HG03108 (cell line): ENCODE measurements around the gene MBOAT2.
"Not testable (repeated sequence)": the region's sequence is repeated elsewhere in the genome, so short reads cannot be mapped to it uniquely, and the experiment has no call there.

Experiments
- ATAC-seq: cut with Tn5 transposase; IDR thresholded peaks from one replicate; pipeline ENCODE4 v1.9.1; 2021; ENCODE audit warnings: moderate library complexity; ENCODE audit not compliant: unreplicated experiment

Gene MBOAT2

DNA sequence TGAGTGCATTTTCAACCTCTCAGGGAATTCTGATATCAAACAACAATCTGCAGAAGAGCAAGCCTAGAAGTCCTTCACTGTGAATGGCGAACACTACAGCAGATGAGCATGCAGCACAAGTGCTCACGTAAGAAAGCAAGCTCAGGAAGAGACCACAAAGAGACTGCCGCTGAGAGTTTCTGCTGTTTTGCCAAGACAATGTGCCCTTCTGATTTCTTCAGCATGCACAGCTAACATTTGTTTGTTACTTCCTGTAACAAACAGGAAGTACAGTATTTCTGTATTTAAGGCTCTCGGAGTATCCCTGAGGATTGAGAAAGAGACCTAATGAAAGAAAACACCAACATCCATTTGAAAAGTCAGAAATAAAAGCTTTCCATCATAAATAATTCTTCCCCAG, 45.9 kb downstream of the MBOAT2 start:
- no peak for ATAC-seq

DNA sequence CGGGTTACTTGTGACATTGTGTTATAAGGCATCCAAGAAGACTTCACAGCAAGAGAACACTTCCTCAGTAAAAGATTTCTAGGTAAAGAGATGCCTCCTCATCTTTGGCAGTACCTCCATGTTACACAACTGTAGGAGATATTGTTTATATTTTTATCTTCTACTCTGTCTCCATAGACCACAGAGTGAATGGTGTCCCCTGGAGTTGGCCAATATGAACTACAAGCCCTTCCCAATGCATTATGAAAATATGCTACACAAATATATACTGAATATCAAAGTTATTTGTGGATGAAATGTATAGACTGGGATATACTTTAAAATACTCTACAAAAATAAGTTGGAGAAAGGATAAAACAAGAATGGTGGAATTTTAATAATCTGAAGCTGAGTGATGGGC, 46.7 kb downstream of the MBOAT2 start:
- ATAC-seq, result no peak

DNA sequence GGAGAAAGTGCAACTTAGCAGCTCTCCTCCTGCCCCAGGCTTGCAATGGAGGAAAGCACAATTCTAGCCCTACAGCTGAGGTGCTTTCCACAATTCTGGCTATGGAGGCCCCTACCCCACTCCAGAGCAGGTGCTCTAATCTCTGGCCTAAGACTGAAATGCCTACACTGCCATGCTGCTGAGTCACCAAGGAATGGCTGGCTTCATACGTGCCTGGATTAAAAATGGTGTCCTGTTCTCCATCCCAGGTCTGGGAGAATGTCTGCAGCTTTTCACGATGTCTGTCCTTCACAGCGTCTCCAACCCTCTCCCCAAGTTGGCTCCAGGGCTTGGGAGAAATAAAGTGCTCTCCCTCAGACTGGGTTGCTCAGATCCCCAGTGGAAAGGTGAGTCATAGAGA, 48.5 kb downstream of the MBOAT2 start:
- no peak for ATAC-seq

DNA sequence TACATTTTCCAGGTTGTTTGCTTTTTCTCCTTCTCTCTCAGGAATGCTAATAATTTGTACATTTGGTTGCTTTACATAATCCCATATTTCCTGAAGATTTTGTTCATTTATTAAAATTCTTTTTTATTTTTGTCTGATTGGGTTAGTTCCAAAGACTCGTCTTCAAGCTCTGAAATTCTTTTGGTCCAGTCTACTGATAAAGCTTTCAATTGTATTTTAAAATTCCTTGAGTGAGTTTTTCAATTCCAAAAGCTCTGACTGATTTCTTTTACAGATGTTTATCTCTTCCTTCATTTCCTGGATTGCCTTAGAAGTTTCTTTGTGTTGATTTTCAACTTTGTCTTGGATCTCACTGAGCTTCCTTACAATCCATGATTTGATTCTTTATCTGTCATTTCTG, 50.0 kb downstream of the MBOAT2 start:
- ATAC-seq, result no peak

DNA sequence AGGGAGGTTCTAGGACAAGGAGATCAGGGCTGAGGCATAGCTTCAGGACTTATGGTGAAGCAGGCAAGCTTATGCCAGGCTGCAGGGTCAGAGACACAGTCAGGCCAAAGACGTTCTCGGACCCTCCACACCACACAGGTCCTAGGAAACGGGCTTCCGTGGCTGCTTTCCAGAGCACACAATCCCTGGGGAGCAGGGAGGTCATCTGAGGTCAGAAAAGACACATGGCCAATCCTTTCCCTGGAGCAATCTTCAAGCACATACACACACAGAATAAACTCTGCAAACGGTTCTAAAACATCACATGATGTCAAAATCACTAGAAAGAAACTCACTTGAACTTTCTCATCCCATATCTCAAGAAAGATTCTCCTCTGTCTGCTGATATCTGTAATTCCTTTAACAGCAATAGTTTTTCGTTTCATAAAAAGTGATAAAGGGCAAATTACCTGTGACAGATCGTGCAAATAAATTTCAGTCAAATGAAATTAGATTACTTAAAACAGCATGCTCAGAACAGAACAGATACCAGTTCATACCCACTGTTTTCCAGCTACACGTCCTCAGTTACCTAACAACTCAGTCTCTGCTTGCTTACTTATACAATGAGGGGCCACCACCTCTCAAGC, 63.9 kb downstream of the MBOAT2 start:
- no peak for ATAC-seq

DNA sequence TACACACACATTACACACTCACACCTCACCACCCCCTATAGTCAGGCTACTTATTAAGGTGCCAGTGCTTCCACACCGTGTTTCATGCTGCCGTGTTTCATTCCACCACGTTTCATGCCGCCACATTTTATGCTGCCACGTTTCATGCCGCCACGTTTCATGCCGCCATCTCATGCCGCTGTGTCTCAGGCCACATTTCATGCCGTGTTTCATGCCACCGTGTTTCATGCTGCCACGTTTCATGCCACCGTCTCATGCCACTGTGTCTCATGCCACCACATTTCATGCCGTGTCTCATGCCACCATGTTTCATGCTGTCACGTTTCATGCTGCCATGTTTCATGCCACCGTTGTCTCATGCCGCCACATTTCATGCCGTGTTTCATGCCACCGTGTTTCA, 65.1 kb downstream of the MBOAT2 start:
- no peak for ATAC-seq

DNA sequence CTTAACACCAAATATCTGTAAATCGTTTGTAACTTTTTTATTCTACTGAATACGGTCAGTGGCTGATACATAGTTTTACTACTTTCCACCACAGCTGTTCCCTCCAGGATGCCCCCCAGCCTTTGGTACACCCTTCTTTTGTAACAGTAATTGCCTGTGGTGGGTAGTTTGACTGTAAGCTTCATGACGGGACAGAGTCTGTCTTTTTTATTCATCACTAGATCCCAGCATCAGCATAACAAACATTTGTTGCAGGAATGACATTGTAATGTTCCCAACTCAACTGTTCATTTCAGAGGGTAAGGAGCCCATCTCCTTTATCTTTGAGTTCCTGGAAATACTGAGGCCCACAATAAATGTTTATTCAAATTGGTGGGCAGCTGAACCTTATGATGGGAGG, 67.5 kb downstream of the MBOAT2 start:
- no peak for ATAC-seq

DNA sequence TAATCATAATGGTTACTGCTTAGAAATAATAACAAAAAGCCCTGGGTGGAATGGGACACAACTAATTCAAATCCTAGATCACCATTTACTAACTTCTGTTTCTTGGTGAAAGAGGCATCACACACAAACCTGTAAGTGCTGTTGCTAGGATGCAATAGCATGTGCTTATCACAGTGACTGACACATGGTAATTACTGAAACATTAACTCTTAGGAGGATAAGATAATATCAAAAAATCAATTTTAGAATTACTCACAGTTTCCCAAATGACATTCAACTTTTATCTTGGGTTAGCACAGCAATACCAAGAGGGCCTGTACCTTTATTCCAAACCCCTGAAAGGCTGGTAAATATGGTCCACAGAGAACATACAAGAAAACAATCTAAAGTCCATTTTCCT, 69.1 kb downstream of the MBOAT2 start:
- no peak for ATAC-seq

DNA sequence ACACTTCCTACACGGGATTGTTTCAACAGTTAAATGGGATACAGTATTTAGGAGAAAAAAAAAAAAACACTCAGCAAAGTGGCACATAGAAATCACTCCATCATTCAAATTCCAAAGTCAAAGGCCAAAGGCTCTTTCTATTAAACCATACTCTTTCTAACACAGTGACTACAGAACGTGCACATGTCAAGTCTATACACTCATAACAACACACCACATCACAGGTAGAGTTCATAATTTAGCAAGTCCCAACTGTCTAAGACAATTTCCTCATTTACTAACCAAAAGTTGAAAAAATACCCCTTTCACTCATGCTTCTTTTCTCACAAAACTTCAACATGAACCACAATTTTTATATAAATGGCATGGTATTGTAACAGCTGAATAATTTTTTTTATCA, 70.8 kb downstream of the MBOAT2 start:
- ATAC-seq, result no peak

DNA sequence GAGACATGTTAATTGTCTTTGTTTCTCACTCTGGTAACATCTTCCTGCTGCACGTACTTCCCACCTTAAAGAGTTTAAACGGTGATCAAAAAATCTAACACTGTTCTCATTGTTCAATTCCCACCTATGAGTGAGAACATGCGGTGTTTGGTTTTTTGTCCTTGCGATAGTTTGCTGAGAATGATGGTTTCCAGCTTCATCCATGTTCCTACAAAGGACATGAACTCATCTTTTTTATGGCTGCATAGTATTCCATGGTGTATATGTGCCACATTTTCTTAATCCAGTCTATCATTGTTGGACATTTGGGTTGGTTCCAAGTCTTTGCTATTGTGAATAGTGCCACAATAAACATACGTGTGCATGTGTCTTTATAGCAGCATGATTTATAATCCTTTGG, 73.3 kb downstream of the MBOAT2 start:
- not testable (repeated sequence) for ATAC-seq

DNA sequence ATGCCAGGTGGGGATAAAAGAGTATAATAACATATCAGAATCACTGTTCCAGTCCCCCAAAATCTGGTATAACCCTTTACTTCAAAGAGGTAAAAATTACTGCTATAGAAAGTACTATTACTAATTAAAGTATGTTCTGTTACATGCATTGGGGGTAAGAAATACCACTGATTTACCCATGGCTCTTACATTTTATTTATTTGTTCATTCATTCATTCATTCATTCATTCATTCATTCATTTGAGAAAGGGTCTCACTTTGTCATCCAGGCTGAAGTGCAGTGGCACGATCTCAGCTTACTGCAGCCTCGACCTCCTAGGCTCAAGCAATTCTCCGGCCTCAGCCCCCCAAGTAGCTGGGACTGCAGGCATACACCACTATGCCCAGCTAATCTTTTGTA, 74.4 kb downstream of the MBOAT2 start:
- ATAC-seq, result no peak

DNA sequence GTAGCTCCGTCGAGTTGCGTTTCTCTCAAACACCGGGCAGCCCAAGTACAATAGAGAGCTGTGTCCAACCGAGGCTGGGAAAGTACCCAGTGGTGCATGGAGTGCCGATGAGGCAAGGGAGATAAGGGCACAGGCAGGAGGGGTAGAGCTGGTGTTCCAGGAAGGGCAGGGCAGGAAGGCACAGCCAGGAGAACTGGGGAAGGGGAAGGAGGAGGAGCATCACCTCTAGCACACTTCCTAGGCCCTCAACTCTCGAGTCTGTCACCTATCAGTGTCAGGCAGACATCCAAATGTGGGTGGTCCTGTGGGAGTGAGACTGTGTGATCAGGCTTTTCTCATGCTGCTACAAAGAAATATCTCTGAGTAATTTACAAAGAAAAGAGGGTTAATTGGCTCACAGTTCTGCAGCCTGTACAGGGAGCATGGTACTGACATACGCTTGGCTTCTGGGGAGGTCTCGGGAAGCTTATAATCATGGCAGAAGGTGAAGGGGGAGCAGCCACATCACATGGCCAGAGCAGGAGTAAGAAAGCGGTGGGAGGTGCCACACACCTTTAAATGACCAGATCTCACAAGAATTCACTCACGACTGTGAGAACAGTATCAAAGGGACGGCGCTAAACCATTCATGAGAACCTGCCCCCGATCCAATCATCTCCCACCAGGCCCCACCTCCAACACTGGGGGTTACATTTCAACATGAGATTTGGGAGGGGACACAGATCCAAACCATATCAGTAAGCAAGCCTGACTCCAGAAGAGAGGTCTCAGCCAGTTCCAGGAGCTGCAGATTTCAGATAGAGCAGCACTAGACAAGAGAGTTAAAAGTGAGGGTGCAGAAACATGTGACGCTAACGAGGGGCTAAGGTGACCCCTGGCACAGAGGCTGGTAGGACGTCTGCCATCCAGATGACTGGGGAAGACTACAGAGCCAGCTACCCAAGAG, 75.7 kb downstream of the MBOAT2 start:
- no peak for ATAC-seq

DNA sequence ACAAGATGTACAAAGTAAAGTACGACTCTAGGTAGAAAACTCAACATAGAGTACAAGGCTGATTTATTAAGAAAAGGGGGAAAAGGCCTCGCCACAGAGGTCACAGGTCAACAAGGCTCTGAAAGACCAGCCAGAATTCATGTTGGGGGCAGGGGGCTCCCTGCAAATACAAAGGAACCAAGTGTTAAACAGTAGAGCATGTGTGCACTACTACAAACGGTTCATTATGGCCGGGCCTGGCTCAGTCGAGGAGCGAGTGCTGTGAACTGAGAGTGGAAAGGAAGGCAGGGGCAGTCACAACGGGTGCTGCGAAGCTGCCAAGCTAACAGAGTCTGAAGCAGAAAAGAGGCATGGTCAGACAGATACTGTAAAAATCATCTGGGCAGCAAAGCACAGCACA, 77.1 kb downstream of the MBOAT2 start:
- no peak for ATAC-seq

DNA sequence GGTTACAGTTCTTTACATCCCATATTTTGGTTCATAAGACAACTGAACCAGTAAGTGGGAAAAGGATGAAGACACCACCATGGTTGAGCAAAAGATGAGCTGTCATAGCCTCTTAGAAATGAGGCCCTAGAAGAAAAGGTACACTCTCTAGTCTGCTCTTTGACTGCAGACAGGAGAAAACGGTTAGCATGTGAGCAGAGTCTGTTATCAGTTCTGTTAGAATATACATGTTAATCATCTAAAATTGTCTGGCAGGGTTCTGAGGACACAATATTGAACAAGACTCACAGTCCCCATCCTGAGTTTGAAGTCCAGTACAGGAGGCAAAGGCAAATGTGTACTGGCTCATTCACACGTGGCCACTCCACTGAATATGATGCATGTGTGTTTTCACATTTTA, 78.1 kb downstream of the MBOAT2 start:
- no peak for ATAC-seq

DNA sequence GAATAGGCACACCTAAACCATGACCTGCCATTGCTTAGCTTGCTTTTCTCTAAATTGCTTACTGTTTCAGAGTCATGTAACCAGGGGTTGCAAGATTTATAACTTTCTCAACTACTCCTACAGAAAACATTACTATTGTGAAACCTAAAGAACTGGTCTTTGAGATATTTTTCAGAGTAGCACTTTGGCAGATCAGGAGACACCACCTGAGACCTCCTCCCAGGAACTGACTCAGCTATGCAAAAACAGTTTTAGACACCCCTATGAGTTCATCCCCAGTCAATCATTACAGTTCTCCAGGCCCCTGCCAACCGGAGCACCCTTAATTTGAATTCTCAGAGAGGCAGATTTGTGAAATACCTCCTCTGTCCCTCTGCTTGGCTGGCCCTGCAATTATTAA, 80.3 kb downstream of the MBOAT2 start:
- ATAC-seq, result no peak

DNA sequence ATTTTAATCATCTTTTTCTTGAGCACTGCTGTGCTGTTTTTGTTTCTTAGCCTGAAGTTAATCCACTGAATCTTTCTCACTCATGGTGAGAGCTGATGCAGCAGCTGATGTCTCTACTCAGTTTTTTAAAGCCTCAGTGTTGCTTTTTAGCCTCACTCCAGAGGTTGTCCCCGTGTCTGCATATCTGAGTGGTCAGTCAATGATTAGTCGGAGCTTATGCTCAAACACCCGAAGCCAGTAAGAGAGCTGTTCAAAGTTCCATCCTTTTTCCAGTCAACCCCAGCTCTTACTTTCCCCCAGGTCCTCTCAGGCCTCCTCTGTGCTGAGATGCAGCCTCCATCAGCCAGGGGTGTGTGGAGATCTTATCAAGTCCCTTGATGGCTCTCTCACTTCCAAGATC, 81.1 kb downstream of the MBOAT2 start:
- ATAC-seq, result no peak

DNA sequence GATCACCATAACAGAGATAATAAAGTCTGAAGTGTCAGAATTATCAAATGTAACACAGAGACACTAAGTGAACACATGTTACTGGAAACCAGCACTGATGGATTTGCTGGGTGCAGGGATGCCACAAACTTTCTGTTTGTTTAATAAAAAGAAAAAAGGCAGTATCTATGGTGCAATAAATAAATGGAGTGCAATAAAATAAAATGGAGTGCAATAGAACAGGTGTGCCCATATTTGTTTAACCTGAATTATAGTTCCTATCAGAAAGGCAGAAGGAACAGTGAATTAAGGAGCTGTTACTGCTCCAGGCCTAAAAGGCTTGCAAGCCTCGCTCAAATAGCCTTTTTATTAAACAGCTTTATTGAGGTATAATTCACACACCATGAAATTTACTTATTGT, 85.1 kb downstream of the MBOAT2 start:
- no peak for ATAC-seq

DNA sequence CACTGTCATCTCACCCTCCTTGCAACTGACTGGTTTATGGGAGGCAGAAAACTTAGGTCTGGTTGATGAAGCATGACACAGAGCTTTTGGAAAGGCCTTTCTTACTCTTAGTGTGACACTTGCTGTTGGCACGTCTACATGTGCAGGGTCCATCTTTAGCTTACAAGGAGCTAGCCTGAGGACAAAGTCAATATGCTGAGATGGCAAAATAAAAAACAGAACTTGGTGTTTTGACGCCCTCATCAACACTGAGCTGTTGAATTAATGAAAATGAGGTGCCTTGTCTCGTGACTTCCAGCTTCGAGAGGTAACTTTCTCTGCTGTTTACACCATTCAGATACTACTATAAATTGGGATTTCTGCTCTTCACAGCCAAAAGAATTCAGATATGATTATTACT, 87.5 kb downstream of the MBOAT2 start:
- ATAC-seq, result no peak

DNA sequence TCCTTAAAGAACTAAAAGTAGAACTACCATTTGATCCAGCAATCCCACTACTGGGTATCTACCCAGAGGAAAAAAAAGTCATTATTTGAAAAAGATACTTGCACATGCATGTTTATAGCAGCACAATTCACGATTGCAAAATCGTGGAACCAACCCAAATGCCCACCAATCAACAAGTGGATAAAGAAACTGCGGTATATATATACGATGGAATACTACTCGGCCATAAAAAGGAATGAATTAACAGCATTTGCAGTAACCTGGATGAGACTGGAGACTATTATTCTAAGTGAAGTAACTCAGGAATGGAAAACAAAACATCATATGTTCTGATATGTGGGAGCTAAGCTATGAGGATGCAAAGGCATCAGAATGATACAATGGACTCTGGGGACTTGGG, 89.7 kb downstream of the MBOAT2 start:
- not testable (repeated sequence) for ATAC-seq

DNA sequence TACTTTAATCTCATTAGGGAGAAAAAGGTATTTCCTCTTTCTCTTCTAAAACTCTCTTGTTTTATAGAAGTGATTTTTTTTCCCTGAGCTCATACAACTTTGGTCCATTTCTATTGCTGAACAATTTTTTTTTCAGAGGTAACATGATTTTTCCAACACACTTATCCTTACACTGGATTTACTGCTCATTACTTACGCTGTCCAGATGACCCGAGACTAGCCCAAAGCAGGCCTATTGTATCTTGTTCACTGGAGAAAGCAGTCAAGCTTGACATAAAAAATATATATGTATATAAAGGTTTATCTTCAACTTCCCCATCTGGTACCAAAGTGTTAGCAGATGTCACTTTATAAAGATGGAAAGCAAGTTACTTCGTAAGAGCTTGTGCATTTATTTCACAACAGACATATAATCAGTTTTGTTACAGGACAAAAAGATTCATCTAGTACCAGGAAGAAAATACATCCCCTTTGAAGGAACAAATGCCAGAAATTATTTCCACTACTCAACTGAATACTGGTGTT, 95.7 kb downstream of the MBOAT2 start:
- no peak for ATAC-seq

DNA sequence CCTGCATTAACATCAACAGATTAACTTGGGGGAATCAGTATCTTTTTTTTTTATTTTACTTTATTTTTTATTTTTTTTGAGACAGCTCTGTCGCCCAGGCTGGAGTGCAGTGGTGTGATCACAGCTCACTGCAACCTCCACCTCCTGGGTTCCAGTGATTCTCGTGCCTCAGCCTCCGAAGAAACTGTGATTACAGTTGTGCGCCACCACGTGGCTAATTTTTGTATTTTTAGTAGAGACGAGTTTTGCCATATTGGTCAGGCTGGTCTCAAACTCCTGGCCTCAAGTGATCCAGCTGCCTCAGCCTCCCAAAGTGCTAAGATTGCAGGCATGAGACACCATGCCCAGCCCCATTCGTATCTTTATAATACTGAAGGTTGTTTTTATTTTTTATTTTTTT, 99.6 kb downstream of the MBOAT2 start:
- ATAC-seq, result not testable (repeated sequence)

DNA sequence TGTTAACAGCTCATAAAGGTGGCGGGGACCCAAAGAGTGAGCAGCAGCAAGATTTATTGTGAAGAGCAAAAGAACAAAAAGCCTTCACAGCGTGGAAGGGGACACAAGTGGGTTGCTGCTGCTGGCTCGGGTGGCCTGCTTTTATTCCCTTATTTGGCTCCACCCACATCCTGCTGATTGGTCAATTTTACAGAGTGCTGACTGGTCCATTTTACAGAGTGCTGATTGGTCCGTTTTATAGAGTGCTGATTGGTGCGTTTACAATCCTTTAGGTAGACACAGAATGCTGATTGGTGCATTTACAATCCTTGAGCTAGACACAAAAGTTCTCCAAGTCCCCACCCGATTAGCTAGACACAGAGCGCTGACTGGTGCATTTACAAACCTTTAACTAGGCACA, 100.7 kb downstream of the MBOAT2 start:
- not testable (repeated sequence) for ATAC-seq
